Ovary (tissue), 3 donors: ENCODE data around the gene GART.

Experiments
- POLR2A ChIP-seq: fragments of 450-650 bp; IDR thresholded peaks from one replicate; pipeline ENCODE4 v1.6.1; 2017; ENCODE audit warnings: antibody characterized with exemption, mild to moderate bottlenecking, moderate library complexity
- TF ChIP-seq, protein P1 (sequence below), 3 donors: fragments of 450-650 bp in 2 of 3; fragments of 200-600 bp in 1 of 3; IDR thresholded peaks; one replicate each; pipeline versions ENCODE4 v1.5.1 to v1.8.0; 2016 to 2022; ENCODE audit warnings: antibody characterized with exemption in 3 of 3, mild to moderate bottlenecking in 1 of 3
- donor health status: DM: no; HTN: no; CAD: no.

DNA sequence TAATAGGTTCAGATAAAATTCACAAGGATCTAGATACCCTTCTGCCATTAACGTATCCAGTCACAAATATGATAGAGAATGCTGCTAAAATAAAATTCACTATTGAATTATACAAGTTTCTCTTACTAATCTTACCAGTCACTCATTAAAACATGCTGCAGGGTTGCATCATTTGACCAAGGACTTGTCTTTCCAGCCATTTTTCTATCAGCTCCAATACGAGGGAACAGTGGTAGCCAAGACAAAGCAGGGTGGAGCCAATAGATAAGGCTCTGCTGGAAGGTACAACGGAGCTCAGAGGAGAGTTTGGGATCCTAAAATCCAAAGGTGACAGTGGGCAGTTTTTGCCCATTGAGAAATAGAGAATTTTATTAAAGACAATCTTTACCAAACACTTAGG, 42.5 kb upstream of the GART start:
- no peak for TF ChIP-seq POLR2A
- TF ChIP-seq, protein P1, sequence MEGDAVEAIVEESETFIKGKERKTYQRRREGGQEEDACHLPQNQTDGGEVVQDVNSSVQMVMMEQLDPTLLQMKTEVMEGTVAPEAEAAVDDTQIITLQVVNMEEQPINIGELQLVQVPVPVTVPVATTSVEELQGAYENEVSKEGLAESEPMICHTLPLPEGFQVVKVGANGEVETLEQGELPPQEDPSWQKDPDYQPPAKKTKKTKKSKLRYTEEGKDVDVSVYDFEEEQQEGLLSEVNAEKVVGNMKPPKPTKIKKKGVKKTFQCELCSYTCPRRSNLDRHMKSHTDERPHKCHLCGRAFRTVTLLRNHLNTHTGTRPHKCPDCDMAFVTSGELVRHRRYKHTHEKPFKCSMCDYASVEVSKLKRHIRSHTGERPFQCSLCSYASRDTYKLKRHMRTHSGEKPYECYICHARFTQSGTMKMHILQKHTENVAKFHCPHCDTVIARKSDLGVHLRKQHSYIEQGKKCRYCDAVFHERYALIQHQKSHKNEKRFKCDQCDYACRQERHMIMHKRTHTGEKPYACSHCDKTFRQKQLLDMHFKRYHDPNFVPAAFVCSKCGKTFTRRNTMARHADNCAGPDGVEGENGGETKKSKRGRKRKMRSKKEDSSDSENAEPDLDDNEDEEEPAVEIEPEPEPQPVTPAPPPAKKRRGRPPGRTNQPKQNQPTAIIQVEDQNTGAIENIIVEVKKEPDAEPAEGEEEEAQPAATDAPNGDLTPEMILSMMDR (IDR thresholded peaks at IDR 0.05) = no peak
